CD14-positive monocyte (primary cell): ENCODE results near the gene PCDHB2. TPM values are rescaled to one million over a fixed set of nuclear protein-coding genes. Genes with fewer than 3 reads are reported as not detected.
"Not testable (repeated sequence)": the region's sequence is repeated elsewhere in the genome, so short reads cannot be mapped to it uniquely, and the experiment has no call there.

ENCODE experiments used
- DNase-seq, 3 donors: peaks; one replicate each; pipeline ENCODE4 v3.0.0-alpha.2; 2011 to 2022
- H2AFZ ChIP-seq: 2 replicates; pipeline ENCODE4 v1.6.0; 2012; ENCODE audit warnings: mild to moderate bottlenecking, low read depth, low read length, inconsistent platforms; ENCODE audit not compliant: insufficient read depth, poor library complexity, severe bottlenecking
- H3K27ac ChIP-seq, 2 donors: 1 replicate in 1 of 2; 2 replicates in 1 of 2; pipeline ENCODE4 v1.5.1; 2012 to 2013; ENCODE audit warnings: low read length in 2 of 2, control low read depth in 1 of 2, inconsistent platforms in 1 of 2, low read depth in 1 of 2, mild to moderate bottlenecking in 1 of 2
- H3K27me3 ChIP-seq, 2 donors: one replicate each; pipeline versions ENCODE4 v1.6.0 to v1.6.1; 2011 to 2013; ENCODE audit warnings: low read length in 2 of 2; ENCODE audit not compliant: control insufficient read depth in 2 of 2, insufficient read depth in 2 of 2
- H3K36me3 ChIP-seq, 2 donors: replicated peaks in 1 of 2; 1 replicate in 1 of 2; 2 replicates in 1 of 2; pipeline versions ENCODE4 v1.5.1 to v1.6.1; 2012 to 2013; ENCODE audit warnings: low read length in 2 of 2, control low read depth in 1 of 2, inconsistent platforms in 1 of 2, mild to moderate bottlenecking in 1 of 2; ENCODE audit not compliant: insufficient read depth in 2 of 2, control insufficient read depth in 1 of 2
- H3K4me1 ChIP-seq, 2 donors: 1 replicate in 1 of 2; 2 replicates in 1 of 2; pipeline versions ENCODE4 v1.5.1 to v1.6.1; 2012 to 2013; ENCODE audit warnings: low read length in 2 of 2, control low read depth in 1 of 2, inconsistent platforms in 1 of 2, mild to moderate bottlenecking in 1 of 2, moderate library complexity in 1 of 2; ENCODE audit not compliant: insufficient read depth in 2 of 2, control insufficient read depth in 1 of 2
- H3K4me2 ChIP-seq: replicated peaks from 2 replicates; pipeline ENCODE3; 2012; ENCODE audit warnings: low read length, moderate library complexity, mild to moderate bottlenecking; ENCODE audit not compliant: poor library complexity, severe bottlenecking; ENCODE audit errors: extremely low read depth
- H3K4me3 ChIP-seq, 3 experiments: fragments of 200-600 bp in 1 of 3; sonication (generic) in 1 of 3; replicated peaks in 1 of 3; 1 replicate in 2 of 3; 2 replicates in 1 of 3; pipeline ENCODE4 v1.5.1; 2011 to 2013; ENCODE audit warnings: low read length in 3 of 3, mild to moderate bottlenecking in 3 of 3, control low read depth in 2 of 3, low read depth in 2 of 3, inconsistent platforms in 1 of 3, moderate library complexity in 1 of 3
- H3K79me2 ChIP-seq: 2 replicates; pipeline ENCODE4 v1.6.0; 2012; ENCODE audit warnings: mild to moderate bottlenecking, control low read depth, inconsistent platforms, low read length, moderate library complexity; ENCODE audit not compliant: insufficient read depth
- H3K9ac ChIP-seq: 2 replicates; pipeline ENCODE4 v1.6.0; 2017; ENCODE audit warnings: low read length, mild to moderate bottlenecking; ENCODE audit not compliant: insufficient read depth, poor library complexity, severe bottlenecking
- H3K9me3 ChIP-seq, 2 donors: replicated peaks in 1 of 2; 1 replicate in 1 of 2; 2 replicates in 1 of 2; pipeline versions ENCODE4 v1.5.1 to v1.6.1; 2012 to 2013; ENCODE audit warnings: low read length in 2 of 2, control low read depth in 1 of 2; ENCODE audit not compliant: control insufficient read depth in 1 of 2, insufficient read depth in 1 of 2
- H4K20me1 ChIP-seq: 2 replicates; pipeline ENCODE4 v1.6.0; 2012; ENCODE audit warnings: mild to moderate bottlenecking, low read length, control low read depth, moderate library complexity; ENCODE audit not compliant: insufficient read depth
- H3K27ac Mint-ChIP-seq, 7 donors: one replicate each; pipeline ENCODE4 v1.8.0; 2020; ENCODE audit warnings: mild to moderate bottlenecking in 7 of 7, mixed read lengths in 7 of 7, moderate library complexity in 6 of 7, inconsistent platforms in 2 of 7
- H3K27me3 Mint-ChIP-seq, 3 donors: one replicate each; pipeline ENCODE4 v1.8.0; 2021 to 2022; ENCODE audit warnings: low read depth in 3 of 3, mild to moderate bottlenecking in 3 of 3, mixed read lengths in 3 of 3, moderate library complexity in 3 of 3, inconsistent platforms in 1 of 3
- H3K36me3 Mint-ChIP-seq, 2 donors: one replicate each; pipeline ENCODE4 v1.8.0; 2020; ENCODE audit warnings: mixed read lengths in 2 of 2, inconsistent platforms in 1 of 2, mild to moderate bottlenecking in 1 of 2
- H3K4me1 Mint-ChIP-seq: one replicate; pipeline ENCODE4 v1.8.0; 2020; ENCODE audit warnings: mild to moderate bottlenecking, mixed read lengths
- H3K4me3 Mint-ChIP-seq, 2 donors: one replicate each; pipeline ENCODE4 v1.8.0; 2020; ENCODE audit warnings: mild to moderate bottlenecking in 2 of 2, mixed read lengths in 2 of 2, moderate library complexity in 1 of 2
- H3K9me3 Mint-ChIP-seq, 7 donors: one replicate each; pipeline ENCODE4 v1.8.0; 2020 to 2022; ENCODE audit warnings: mixed read lengths in 7 of 7, mild to moderate bottlenecking in 6 of 7, moderate library complexity in 6 of 7, inconsistent platforms in 2 of 7
- CTCF ChIP-seq: fragments of 200-600 bp; IDR thresholded peaks from one replicate; pipeline ENCODE4 v1.8.0; 2022; ENCODE audit warnings: antibody characterized with exemption, mild to moderate bottlenecking
- WGBS: methylation state at CpG from one replicate; pipeline ENCODE4 v1.1.5; 2013; ENCODE audit warnings: missing lambda C conversion rate; ENCODE audit not compliant: insufficient coverage; 5-methylcytosine and 5-hydroxymethylcytosine counted together
- intact Hi-C, 2 donors: fragments of 100-400 bp; cut with micrococcal nuclease; formaldehyde crosslinking; loops; one replicate each; pipeline versions ENCODE4 v1.15.0 to v1.15.1; 2023
- polyA plus RNA-seq, 3 donors: library from polyadenylated mRNA; depleted of rRNA in 1 of 3; unstranded in 2 of 3; stranded (reverse) in 1 of 3; fragments of 300-500 nt in 2 of 3; fragments of >200 nt in 1 of 3; fragmentation: Illumina TruSeq in 2 of 3; gene quantifications; 1 replicate in 2 of 3; 2 replicates in 1 of 3; pipeline ENCODE4 v1.2.3, GENCODE V29; 2012 to 2021

PCDHB2 gene
- polyA plus RNA-seq, 3 donors = not detected

DNA sequence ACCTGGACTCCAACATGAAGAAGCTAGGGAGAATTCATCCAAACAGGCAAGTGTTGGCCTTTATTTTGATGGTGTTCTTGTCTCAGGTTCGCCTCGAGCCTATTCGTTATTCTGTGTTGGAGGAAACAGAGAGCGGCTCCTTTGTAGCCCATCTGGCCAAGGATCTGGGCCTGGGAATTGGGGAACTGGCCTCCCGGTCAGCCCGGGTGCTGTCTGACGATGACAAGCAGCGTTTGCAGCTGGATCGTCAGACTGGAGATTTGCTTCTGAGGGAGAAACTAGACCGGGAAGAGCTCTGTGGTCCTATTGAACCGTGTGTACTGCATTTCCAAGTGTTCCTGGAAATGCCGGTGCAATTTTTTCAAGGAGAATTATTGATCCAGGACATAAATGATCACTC is 27.6 kb downstream of the PCDHB2 start:
- H3K4me3 ChIP-seq = no peak overlapping the region
- no peaks in the 10 kb centered on the region for H3K79me2 ChIP-seq
- DNase-seq = no peak
- Mint-ChIP-seq H3K27ac (no peak overlapping the region), H3K36me3 (no peaks in the 10 kb centered on the region), H3K4me1 (no peaks in the 10 kb centered on the region), H3K27me3 (peaks cover 2 to 15% (median 13%) of the 10 kb centered on the region in 3 donors), H3K9me3 (peaks cover 13 to 30% (median 20%) of the 10 kb centered on the region in 7 donors), H3K4me3 (no peak overlapping the region)
- no peaks in the 10 kb centered on the region for H4K20me1 ChIP-seq
- H3K27me3 ChIP-seq = peaks cover 0 to 8% of the 10 kb centered on the region in 2 donors
- peaks cover 20 to 25% of the 10 kb centered on the region in 2 donors for H3K9me3 ChIP-seq
- H2AFZ ChIP-seq = no peak overlapping the region
- H3K9ac ChIP-seq = no peak overlapping the region
- no peaks in the 10 kb centered on the region for H3K36me3 ChIP-seq
- intact Hi-C loops = no loop called here
- H3K4me1 ChIP-seq = no peaks in the 10 kb centered on the region
- H3K4me2 ChIP-seq = no peak overlapping the region
- no peak overlapping the region for H3K27ac ChIP-seq
- 41% methylated on average over 11 of the region's 12 CpGs for WGBS
- no peak for TF ChIP-seq CTCF

GRCh38 chr5:141123396-141124135 is 29.2 kb downstream of the PCDHB2 start:
- H3K9ac ChIP-seq, H3K4me1 ChIP-seq, H3K4me3 ChIP-seq, intact Hi-C loops, H3K4me3 Mint-ChIP-seq, H3K27ac ChIP-seq, H3K79me2 ChIP-seq, H4K20me1 ChIP-seq, H3K4me2 ChIP-seq, H2AFZ ChIP-seq, H3K36me3 ChIP-seq, H3K36me3 Mint-ChIP-seq, H3K27me3 ChIP-seq, H3K4me1 Mint-ChIP-seq, DNase-seq: not testable (repeated sequence)
- Mint-ChIP-seq H3K27ac (peak overlapping the region in 1 of 7 donors; percentile 33), H3K9me3 (peaks cover 13 to 27% (median 18%) of the 10 kb centered on the region in 7 donors), H3K27me3 (peaks cover 2 to 15% (median 13%) of the 10 kb centered on the region in 3 donors)
- 33% methylated on average over 38 of the region's 73 CpGs for WGBS
- peaks cover 17 to 24% of the 10 kb centered on the region in 2 donors for H3K9me3 ChIP-seq
